NCI-H1092 treated with DMSO at 0.1 percent for 48 hours (cell line): ENCODE results near the gene RBM3.

Experiments
- DNase-seq: peaks from one replicate; lab custom pipeline; 2025; lab: John Stamatoyannopoulos, UW

The RBM3 gene

GRCh38 chrX:48578661-48579128, 4.4 kb downstream of the RBM3 start:
- DNase-seq, result no peak

- DNase-seq, result no peak
Measured at GRCh38 chrX:48579259-48579658, 5.0 kb downstream of the RBM3 start.

GRCh38 chrX:48580662-48581061, 6.4 kb downstream of the RBM3 start:
- no peak for DNase-seq

GRCh38 chrX:48584698-48585097, 10.4 kb downstream of the RBM3 start:
- DNase-seq, result no peak

DNA sequence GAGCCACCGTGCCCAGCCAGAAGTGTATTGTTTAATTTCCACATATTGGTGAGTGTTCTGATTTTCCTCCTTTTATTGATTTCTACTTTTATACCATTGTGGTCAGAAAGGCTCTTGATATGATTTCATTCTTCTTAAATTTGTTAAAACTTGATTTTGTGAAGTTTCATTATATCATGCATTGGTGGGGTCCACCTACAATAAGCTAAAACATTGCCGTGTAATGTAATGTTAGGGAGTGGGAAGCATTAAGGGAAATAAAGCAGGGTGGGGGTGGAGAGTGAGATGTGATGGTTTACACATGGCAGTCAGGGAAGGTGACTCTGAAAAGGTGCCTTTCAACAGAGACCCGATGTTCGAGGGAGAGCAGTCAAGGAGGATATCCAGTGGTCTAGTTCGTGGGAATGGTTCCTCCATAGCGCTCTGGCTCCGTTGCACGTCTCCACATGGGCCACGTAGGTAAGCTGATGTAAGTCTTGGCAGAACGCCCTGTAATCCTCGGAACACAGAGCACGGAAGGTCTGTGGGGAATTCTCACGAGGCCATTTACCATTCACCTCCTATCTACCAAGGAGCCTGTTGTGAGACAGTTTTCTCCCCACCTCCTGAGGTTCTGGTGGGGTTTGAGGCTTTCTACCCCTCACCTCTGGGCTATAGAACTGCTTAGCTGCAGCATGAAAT, 15.3 kb downstream of the RBM3 start:
- peak; percentile 25 for DNase-seq

DNA sequence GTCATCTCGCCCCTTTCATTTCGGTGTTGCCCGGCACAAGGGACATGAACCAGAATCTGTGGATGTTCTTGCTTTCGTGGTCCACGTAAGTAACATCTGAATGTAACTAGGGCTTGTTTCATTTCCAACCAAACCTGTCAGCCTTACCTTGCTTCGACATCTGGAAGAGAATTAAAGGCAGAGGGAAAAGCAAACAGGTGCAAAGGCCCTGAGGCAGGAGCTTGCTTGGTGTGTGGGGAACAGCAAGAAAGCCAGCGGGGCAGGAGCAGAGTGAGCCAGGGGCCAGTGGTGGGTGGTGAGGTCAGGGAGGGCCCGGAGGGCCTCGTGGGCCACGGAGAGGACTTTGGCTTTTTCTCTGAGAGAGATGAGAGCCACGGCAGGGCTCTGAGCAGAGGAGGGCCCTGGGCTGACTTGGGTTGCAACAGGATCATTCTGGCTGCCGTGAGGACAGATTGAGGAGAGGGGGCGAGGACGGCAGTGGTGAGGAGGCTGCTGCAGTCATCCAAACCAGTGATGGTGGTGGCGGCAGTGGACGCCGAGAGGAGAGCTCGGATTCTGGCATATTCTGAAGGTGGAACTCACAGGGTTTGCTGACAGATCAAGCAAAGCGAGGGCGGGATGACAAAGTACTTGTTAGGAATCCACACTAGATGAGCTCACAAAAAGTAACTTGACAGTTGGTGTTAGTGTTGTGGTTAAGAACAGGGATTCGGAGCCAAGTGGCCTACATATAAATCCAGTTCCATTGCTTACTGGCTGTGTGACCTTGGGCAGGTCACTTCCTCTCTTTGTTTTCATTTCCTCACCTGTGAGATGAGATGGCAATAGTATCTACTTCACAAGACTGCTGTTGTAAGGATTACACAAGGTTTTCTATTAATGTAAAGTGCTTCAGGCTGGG, 16.2 kb downstream of the RBM3 start:
- no peak for DNase-seq

GRCh38 chrX:48591255-48591791, 17.0 kb downstream of the RBM3 start:
- no peak for DNase-seq

- DNase-seq, result no peak
Measured at GRCh38 chrX:48592971-48593370, 18.7 kb downstream of the RBM3 start.

- no peak for DNase-seq
Measured at GRCh38 chrX:48595929-48596328, 21.6 kb downstream of the RBM3 start.

- peak; percentile 94 for DNase-seq
Measured at GRCh38 chrX:48597353-48598264, 23.3 kb downstream of the RBM3 start, which contains the start of gene WDR13. WDR13 (plus strand) TSS chrX:48597492; CDS start chrX:48597997, 505 bp downstream.

- DNase-seq, result no peak
Measured at GRCh38 chrX:48598614-48599013, 24.3 kb downstream of the RBM3 start.

DNA sequence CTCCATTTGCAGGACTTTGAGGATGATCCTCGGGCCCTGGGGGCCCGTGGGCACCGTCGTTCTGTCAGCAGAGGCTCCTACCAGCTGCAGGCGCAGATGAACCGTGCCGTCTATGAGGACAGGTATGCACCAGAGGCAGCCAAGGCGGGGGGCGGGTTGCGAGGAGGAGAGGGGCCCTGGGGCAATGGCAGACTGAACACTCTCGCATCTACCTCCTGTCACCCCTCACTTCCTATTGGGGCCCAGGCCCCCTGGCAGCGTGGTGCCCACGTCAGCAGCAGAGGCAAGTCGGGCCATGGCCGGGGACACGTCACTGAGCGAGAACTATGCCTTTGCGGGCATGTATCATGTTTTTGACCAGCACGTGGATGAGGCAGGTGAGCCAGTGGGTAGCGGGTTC, 25.1 kb downstream of the RBM3 start:
- no peak for DNase-seq

GRCh38 chrX:48600226-48600625, 25.9 kb downstream of the RBM3 start:
- no peak for DNase-seq

GRCh38 chrX:48601741-48602394, 27.6 kb downstream of the RBM3 start:
- no peak for DNase-seq

DNA sequence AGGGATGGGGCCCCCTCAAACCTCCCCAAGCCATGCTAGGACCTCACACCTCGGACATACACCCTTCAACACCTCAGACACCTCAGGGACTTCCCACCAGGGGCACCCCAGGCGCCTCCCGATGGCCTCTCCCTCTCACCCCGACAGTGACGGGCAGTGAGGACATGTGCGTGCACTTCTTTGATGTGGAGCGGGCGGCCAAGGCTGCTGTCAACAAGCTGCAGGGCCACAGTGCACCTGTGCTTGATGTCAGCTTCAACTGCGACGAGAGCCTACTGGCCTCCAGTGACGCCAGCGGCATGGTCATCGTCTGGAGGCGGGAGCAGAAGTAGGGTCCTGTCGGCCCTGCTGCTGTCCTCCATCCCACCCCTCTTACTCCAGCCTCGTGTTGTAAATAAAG, 30.4 kb downstream of the RBM3 start:
- no peak for DNase-seq

DNA sequence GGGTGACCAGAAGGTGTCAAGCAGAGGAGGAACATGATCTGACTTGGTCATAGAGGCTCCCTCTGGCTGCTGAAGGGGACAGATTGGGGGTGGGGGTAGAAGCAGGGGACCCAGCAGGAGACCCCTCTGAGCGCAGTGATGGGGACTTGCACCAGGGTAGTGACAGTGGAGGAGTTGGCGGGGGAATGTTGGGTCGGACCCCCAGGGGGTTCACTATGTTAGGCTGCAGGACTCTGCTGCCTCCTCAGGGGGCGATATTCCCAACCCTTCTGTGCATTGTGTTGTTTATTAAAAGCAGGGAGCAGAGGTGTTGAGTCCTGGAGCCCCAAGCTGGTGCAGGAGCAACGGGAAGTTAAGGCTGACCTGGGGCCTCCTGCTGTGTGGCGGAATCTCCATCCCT, 31.8 kb downstream of the RBM3 start:
- DNase-seq, result no peak

DNA sequence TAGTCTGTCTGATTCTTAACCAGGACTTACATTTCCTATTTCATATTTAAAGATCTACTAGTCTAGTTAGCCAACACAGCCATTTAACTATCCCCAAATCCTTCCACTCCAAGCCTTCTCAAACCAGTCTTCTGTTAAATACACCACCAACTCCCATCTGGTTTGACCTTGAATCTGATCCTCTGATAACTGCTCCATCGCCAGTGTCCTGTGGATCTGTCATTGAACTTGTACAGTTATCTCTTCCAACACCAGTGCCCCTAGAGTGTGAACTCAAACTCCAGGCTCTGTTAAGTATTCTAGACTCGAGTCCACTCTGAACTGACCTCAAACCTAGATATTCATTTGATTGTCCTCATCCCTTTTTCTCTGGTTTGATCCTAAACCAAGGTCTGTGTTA, 37.4 kb downstream of the RBM3 start:
- no peak for DNase-seq

DNA sequence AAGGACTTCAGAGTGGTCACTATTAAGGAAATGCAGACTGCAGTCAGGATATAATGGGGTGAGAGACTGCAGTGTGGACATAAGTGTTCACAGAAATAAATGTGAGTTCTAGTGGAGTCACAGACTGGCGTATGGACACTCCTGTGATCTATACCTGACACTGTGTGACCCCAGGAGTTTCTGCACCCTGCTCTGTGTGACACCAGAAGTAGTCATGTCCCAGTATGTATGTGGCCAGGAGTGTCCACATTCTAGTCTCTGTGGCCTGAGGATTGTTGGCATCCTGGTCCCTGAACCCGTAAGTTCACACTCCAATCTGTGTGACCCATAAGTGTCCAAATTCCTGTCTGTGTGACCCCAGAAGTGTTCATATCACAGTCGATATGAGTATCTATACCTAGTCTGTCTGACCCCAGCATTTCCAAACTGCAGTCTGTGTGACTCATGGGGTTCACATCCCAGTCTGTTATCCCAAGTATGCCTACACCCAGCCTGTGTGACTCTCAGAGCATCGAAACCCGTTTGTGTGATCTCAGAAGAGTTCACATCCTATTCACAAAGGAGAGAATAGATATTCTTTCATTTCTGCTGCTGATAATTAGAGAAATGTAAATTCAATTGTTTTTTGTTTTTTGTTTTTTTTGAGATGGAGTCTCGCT, 39.3 kb downstream of the RBM3 start:
- DNase-seq, result no peak

- no peak for DNase-seq
Measured at GRCh38 chrX:48616576-48616975, 42.3 kb downstream of the RBM3 start.

DNA sequence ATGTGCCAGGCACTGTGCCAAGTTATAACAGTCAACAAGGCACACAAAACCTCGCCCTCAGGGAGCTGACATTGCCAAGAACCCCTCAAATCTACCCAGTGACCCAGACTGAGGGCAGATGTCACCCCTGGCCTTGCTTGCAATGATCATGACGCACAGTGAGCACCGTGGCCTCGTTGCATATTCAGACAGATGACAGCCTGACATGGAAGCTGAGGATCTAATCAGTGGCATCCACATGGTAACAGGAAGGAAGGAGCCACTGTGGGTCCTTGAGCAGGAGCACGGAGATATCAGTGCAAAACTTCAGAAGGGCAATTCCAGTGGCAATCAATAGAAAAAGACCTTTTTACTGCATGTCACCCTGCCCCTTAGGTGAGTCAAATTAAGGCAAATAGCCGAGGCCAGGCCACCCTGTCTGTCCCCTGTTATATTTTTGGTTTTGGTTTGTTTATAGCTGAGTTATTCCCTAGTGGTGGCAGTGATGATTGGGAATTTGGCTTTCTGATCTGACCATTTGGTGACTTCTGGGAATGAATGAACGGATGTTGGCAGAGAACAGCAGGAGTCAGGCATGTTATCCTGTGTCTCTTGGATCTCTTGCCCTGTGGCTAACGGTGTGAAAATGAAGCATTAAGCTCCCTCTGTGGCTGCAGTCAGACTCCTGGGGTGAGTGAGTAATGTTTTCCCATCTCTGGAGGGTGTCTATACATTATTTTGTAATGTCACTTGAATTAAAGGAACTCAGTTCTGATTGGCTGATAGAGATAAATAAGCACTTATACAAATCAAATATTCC, 43.5 kb downstream of the RBM3 start:
- DNase-seq, result no peak
